ENCODE measurements around the gene ATAD3B. TPM values are rescaled to one million over a fixed set of nuclear protein-coding genes. Genes with fewer than 3 reads are reported as not detected.

ATAD3B gene
- total and polyA plus RNA-seq, 2 of the 13 experiments (the other 11 are each of a cell fraction or from before 2014, with no cell fraction given), result 9.6 to 31.1 TPM

- TF ChIP-seq ZNF18 (CRISPR knock-in tag; IDR thresholded peaks at IDR 0.05; ENCODE audit: insufficient replicate concordance), result no peak
- peak; percentile 15; the same call in 1 of the 2 replicates for TF ChIP-seq RFX1 (IDR thresholded peaks at IDR 0.05)
- no peak for TF ChIP-seq ZBTB49 (CRISPR knock-in tag; IDR thresholded peaks at IDR 0.05; ENCODE audit: borderline replicate concordance)
- TF ChIP-seq MEF2D (CRISPR knock-in tag; IDR thresholded peaks at IDR 0.05), result peak; percentile 66; the same call in 1 of the 2 replicates
- no peak for TF ChIP-seq ZNF512B (CRISPR knock-in tag; IDR thresholded peaks at IDR 0.05; ENCODE audit: borderline replicate concordance)
- TF ChIP-seq IKZF5 (CRISPR knock-in tag; IDR thresholded peaks at IDR 0.05), result peak; percentile 65; the same call in 1 of the 2 replicates
- no peak for TF ChIP-seq HINFP (CRISPR knock-in tag; IDR thresholded peaks at IDR 0.05; ENCODE audit: low read depth)
- 0 out of 2 replicates have a peak, but pooled peaks have one; percentile 72 for TF ChIP-seq YEATS4 (CRISPR knock-in tag; IDR thresholded peaks at IDR 0.05; ENCODE audit: borderline replicate concordance)
- TF ChIP-seq TCF7 (IDR thresholded peaks at IDR 0.05; ENCODE audit: low read depth), result no peak
- TF ChIP-seq THAP9 (CRISPR knock-in tag; IDR thresholded peaks at IDR 0.05; ENCODE audit: borderline replicate concordance), result peak; percentile 50; the same call in 1 of the 2 replicates
- peak; percentile 62; the same call in 1 of the 2 replicates for TF ChIP-seq TSC22D2 (CRISPR knock-in tag; IDR thresholded peaks at IDR 0.05; ENCODE audit: borderline replicate concordance)
- no peak for TF ChIP-seq ZNF800 (CRISPR knock-in tag; IDR thresholded peaks at IDR 0.05)
These were observed at the start of gene ATAD3B (continued) for GRCh38 chr1:1471389-1472052.
